CD4-positive, alpha-beta T cell (primary cell): ENCODE data around the gene DGKB. TPM values are rescaled to one million over a fixed set of nuclear protein-coding genes. Genes with fewer than 3 reads are reported as not detected.

Source experiments
- ATAC-seq: fragments of 200-7000 bp; cut with Tn5 transposase; one replicate; pipeline ENCODE4 v1.10.0; 2022; ENCODE audit warnings: mild to moderate bottlenecking; ENCODE audit not compliant: poor library complexity
- CTCF ChIA-PET: fragments of 350-600 bp; sonication (Branson Sonifier 250); formaldehyde crosslinking; loops from one replicate; lab custom pipeline; 2021; ENCODE audit warnings: antibody characterized with exemption, inconsistent platforms; lab: Charles Lee
- POLR2A ChIA-PET: fragments of 350-600 bp; sonication (Branson Sonifier 250); formaldehyde crosslinking; loops from one replicate; lab custom pipeline; 2021; ENCODE audit warnings: antibody characterized with exemption, inconsistent platforms; lab: Charles Lee
- DNase-seq, 14 experiments: peaks; one replicate each; pipeline ENCODE4 v3.0.0-alpha.2; 2013 to 2020; ENCODE audit warnings: mixed read lengths in 2 of 14
- H3K27ac ChIP-seq, 2 donors: one replicate each; pipeline versions ENCODE4 v1.5.1 to v1.7.0; 2013; ENCODE audit warnings: low read length in 2 of 2, low read depth in 1 of 2, mild to moderate bottlenecking in 1 of 2
- H3K27me3 ChIP-seq, 2 experiments: 1 replicate in 1 of 2; 2 replicates in 1 of 2; pipeline versions ENCODE4 v1.6.1 to v1.7.0; 2013; ENCODE audit warnings: low read length in 2 of 2, control low read depth in 1 of 2, mild to moderate bottlenecking in 1 of 2, moderate library complexity in 1 of 2; ENCODE audit not compliant: insufficient read depth in 2 of 2, control insufficient read depth in 1 of 2
- H3K36me3 ChIP-seq: one replicate; pipeline ENCODE4 v1.6.1; 2013; ENCODE audit warnings: low read length, control low read depth; ENCODE audit not compliant: insufficient read depth
- H3K4me1 ChIP-seq: one replicate; pipeline ENCODE4 v1.6.1; 2013; ENCODE audit warnings: low read length, control low read depth; ENCODE audit not compliant: insufficient read depth
- H3K4me3 ChIP-seq: one replicate; pipeline ENCODE4 v1.5.1; 2013; ENCODE audit warnings: mild to moderate bottlenecking, low read length, moderate library complexity
- H3K9me3 ChIP-seq, 2 experiments: 1 replicate in 1 of 2; 2 replicates in 1 of 2; pipeline versions ENCODE4 v1.6.1 to v1.7.0; 2013; ENCODE audit warnings: low read length in 2 of 2, mild to moderate bottlenecking in 2 of 2, control low read depth in 1 of 2, moderate library complexity in 1 of 2; ENCODE audit not compliant: control insufficient read depth in 1 of 2, insufficient read depth in 1 of 2
- H3K27ac Mint-ChIP-seq: one replicate; pipeline ENCODE4 v1.8.0; 2020; ENCODE audit warnings: mixed read lengths
- H3K27me3 Mint-ChIP-seq: one replicate; pipeline ENCODE4 v1.8.0; 2021; ENCODE audit warnings: mixed read lengths
- H3K36me3 Mint-ChIP-seq: one replicate; pipeline ENCODE4 v1.8.0; 2021; ENCODE audit warnings: low read depth, mixed read lengths
- H3K4me1 Mint-ChIP-seq: one replicate; pipeline ENCODE4 v1.8.0; 2021; ENCODE audit warnings: low read depth, mixed read lengths
- H3K4me3 Mint-ChIP-seq: one replicate; pipeline ENCODE4 v1.8.0; 2020; ENCODE audit warnings: mild to moderate bottlenecking, mixed read lengths
- H3K9me3 Mint-ChIP-seq: one replicate; pipeline ENCODE4 v1.8.0; 2020; ENCODE audit warnings: mixed read lengths
- intact Hi-C, 2 experiments: fragments of 100-400 bp; cut with DNase I in 1 of 2; cut with micrococcal nuclease in 1 of 2; formaldehyde crosslinking; loops; one replicate each; pipeline versions ENCODE4 v1.15.1 to v1.9.0; 2023 to 2025; cut with DNase I, micrococcal nuclease
- total RNA-seq, 174 experiments: library from RNA in 2 of 174; stranded (reverse) in 2 of 174; gene quantifications; one replicate each; pipeline ENCODE4 v1.2.3 and lab custom pipeline; 2021 to 2026
- TF ChIP-seq, protein P1 (sequence below): fragments of 200-600 bp; IDR thresholded peaks from one replicate; pipeline ENCODE4 v1.8.0; 2022; ENCODE audit warnings: antibody characterized with exemption, mild to moderate bottlenecking

Gene DGKB
- total RNA-seq, 2 experiments from 2014 or later = not detected

DNA sequence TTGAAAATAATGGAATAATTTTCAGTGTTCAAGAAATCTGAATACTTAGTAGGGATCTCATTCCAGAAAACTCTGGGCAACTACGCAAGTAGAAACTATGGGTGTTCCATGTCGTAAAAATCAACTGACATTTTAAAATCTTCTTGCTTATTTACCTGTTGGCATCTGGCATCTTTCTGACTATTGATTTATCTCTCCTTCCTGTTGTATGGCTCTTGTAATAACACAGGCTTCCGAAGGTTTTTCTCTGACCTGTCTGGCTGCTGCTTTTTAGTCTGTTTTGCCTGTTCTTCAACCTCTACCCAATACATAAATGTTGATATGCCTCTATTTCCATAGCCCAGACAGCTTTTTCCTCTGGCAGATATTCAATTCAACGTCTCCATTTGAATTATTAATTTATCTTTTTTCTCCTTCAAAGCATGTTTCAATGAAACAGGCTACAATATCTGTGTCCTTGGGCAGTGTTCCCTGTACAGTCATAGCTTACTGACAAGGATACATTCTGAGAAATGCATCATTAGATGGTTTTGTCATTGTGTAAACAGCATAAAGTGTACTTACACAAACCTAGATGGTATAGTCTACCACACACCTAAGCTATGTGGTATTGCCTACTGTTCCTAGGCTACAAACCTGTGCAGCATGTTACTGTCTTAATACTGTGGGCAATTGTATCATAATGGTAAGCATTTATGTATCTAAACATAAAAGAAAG is 807.2 kb downstream of the DGKB start:
- Mint-ChIP-seq H3K4me3 (no peak overlapping the region), H3K27ac (no peak overlapping the region), H3K9me3 (peaks cover 6% of the 10 kb centered on the region), H3K36me3 (no peaks in the 10 kb centered on the region), H3K4me1 (no peaks in the 10 kb centered on the region), H3K27me3 (no peaks in the 10 kb centered on the region)
- Histone ChIP-seq H3K4me1 (no peaks in the 10 kb centered on the region), H3K4me3 (no peak overlapping the region), H3K36me3 (no peaks in the 10 kb centered on the region), H3K27ac (no peak overlapping the region), H3K9me3 (no peaks in the 10 kb centered on the region), H3K27me3 (no peaks in the 10 kb centered on the region)
- no peak for DNase-seq
- TF ChIP-seq, protein P1, sequence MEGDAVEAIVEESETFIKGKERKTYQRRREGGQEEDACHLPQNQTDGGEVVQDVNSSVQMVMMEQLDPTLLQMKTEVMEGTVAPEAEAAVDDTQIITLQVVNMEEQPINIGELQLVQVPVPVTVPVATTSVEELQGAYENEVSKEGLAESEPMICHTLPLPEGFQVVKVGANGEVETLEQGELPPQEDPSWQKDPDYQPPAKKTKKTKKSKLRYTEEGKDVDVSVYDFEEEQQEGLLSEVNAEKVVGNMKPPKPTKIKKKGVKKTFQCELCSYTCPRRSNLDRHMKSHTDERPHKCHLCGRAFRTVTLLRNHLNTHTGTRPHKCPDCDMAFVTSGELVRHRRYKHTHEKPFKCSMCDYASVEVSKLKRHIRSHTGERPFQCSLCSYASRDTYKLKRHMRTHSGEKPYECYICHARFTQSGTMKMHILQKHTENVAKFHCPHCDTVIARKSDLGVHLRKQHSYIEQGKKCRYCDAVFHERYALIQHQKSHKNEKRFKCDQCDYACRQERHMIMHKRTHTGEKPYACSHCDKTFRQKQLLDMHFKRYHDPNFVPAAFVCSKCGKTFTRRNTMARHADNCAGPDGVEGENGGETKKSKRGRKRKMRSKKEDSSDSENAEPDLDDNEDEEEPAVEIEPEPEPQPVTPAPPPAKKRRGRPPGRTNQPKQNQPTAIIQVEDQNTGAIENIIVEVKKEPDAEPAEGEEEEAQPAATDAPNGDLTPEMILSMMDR = no peak
- ATAC-seq = no peak
- POLR2A ChIA-PET = no interaction called here
- intact Hi-C loops = no loop called here
- CTCF ChIA-PET = interaction anchor here (1.3 kb wide), 1 partner anchor 13 kb away, joined by 3 read pairs; no protein-coding TSS in a partner anchor
